Lung (tissue), 12 donors: ENCODE data around the gene LDHB. TPM values are rescaled to one million over a fixed set of nuclear protein-coding genes. Genes with fewer than 3 reads are reported as not detected.

Experiments used
- ATAC-seq: fragments of 200-7000 bp; cut with Tn5 transposase; one replicate; pipeline ENCODE4 v1.9.1; 2020; ENCODE audit warnings: moderate number of reproducible peaks; ENCODE audit not compliant: insufficient read depth, low FRiP score
- DNase-seq, 3 donors: peaks; one replicate each; pipeline ENCODE4 v3.0.0-alpha.2; 2013 to 2017
- H3K27ac ChIP-seq, 2 donors: one replicate each; pipeline ENCODE4 v1.5.1; 2013; ENCODE audit warnings: mild to moderate bottlenecking in 2 of 2, moderate library complexity in 2 of 2, control low read depth in 1 of 2, inconsistent platforms in 1 of 2, low read depth in 1 of 2, low read length in 1 of 2
- H3K27me3 ChIP-seq, 3 donors: one replicate each; pipeline ENCODE4 v1.5.1; 2013; ENCODE audit warnings: low read length in 2 of 3; ENCODE audit not compliant: control insufficient read depth in 3 of 3, insufficient read depth in 3 of 3
- H3K36me3 ChIP-seq, 4 donors: one replicate each; pipeline ENCODE4 v1.5.1; 2013; ENCODE audit warnings: low read length in 4 of 4, mild to moderate bottlenecking in 1 of 4, moderate library complexity in 1 of 4; ENCODE audit not compliant: control insufficient read depth in 4 of 4, insufficient read depth in 4 of 4
- H3K4me1 ChIP-seq, 5 donors: one replicate each; pipeline ENCODE4 v1.5.1; 2013; ENCODE audit warnings: low read length in 5 of 5, mild to moderate bottlenecking in 2 of 5, moderate library complexity in 1 of 5; ENCODE audit not compliant: control insufficient read depth in 5 of 5, insufficient read depth in 5 of 5
- H3K4me3 ChIP-seq: one replicate; pipeline ENCODE4 v1.5.1; 2013; ENCODE audit warnings: mild to moderate bottlenecking, control low read depth, moderate library complexity
- H3K9ac ChIP-seq, 2 donors: one replicate each; pipeline ENCODE4 v1.5.1; 2013; ENCODE audit warnings: low read length in 2 of 2, control low read depth in 1 of 2; ENCODE audit not compliant: insufficient read depth in 1 of 2
- H3K9me3 ChIP-seq, 4 donors: one replicate each; pipeline ENCODE4 v1.5.1; 2013; ENCODE audit warnings: low read length in 3 of 4, mild to moderate bottlenecking in 1 of 4, moderate library complexity in 1 of 4; ENCODE audit not compliant: control insufficient read depth in 4 of 4, insufficient read depth in 3 of 4
- CTCF ChIP-seq: IDR thresholded peaks from 2 replicates; pipeline ENCODE4 v1.5.1; 2012; ENCODE audit warnings: mild to moderate bottlenecking; ENCODE audit errors: control extremely low read depth, extremely low read depth
- WGBS, 2 donors: extraction: QIAGEN DNeasy Blood & Tissue Kit; methylation state at CpG; one replicate each; pipeline ENCODE4 v1.1.7; 2013; 5-methylcytosine and 5-hydroxymethylcytosine counted together
- polyA plus RNA-seq, 2 donors: library from polyadenylated mRNA; stranded (reverse); fragments of 200-250 nt; gene quantifications; one replicate each; pipeline ENCODE4 v1.2.1, GENCODE V29; 2013
- total RNA-seq, 2 donors: library from RNA; depleted of rRNA in 1 of 2; stranded (reverse); fragments of >200 nt in 1 of 2; gene quantifications; one replicate each; pipeline ENCODE4 v1.2.1, GENCODE V29; 2014 to 2021
- donor health status: control.
- donor health status: control.
- donor health status: Bipolar disorder and iron deficiency.
- donor health status: healthy.
- donor health status: DM: yes; HTN: yes; CAD: no.

Gene LDHB
- total and polyA plus RNA-seq, 4 donors: 370 to 551 (median 459) TPM

- no peak overlapping the region for H3K27ac ChIP-seq
- H3K4me1 ChIP-seq: peaks cover 0 to 2% (median 0%) of the 10 kb centered on the region in 5 donors
- no peaks in the 10 kb centered on the region for H3K27me3 ChIP-seq
- H3K4me3 ChIP-seq: no peak overlapping the region
- no peak for TF ChIP-seq CTCF
- DNase-seq: no peak
- ATAC-seq: no peak
- no peak overlapping the region for H3K9ac ChIP-seq
- peaks cover 9 to 17% (median 14%) of the 10 kb centered on the region in 4 donors for H3K36me3 ChIP-seq
- H3K9me3 ChIP-seq: peaks cover 0 to 3% (median 0%) of the 10 kb centered on the region in 4 donors
- WGBS, 2 donors: 24 to 32% methylated on average over 2 of the region's 2 CpGs
These were observed 26.3 kb downstream of the LDHB start for GRCh38 chr12:21631367-21631766.

GRCh38 chr12:21627924-21628323 lies 29.7 kb downstream of the LDHB start:
- DNase-seq (no peak), ATAC-seq (no peak)
- Histone ChIP-seq H3K4me3 (no peak overlapping the region), H3K9me3 (peaks cover 0 to 3% (median 0%) of the 10 kb centered on the region in 4 donors), H3K27me3 (no peaks in the 10 kb centered on the region), H3K4me1 (peaks cover 0 to 2% (median 0%) of the 10 kb centered on the region in 5 donors), H3K36me3 (no peaks in the 10 kb centered on the region), H3K9ac (no peak overlapping the region), H3K27ac (no peak overlapping the region)
- TF ChIP-seq CTCF: no peak
- WGBS, 2 donors: 94 to 96% methylated on average over 2 of the region's 2 CpGs

DNA sequence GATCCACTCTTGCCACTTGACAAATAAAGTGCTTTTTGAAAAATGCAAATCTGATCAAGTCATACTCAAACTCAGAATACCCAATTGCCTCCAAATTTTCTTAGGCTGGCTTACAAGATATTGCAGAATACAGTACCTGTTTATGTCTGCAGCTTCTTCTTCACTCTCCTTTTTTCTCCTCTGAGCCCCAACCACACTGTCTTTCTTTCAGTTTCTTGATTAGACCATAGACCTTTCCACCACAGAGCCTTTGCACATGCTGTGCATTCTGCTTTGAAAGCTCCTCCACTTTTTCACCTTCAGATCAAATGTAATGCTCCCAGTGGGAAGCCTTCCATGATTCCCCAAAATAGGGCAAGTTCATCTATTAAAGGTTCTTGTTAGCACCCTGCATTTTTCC lies 39.1 kb downstream of the LDHB start:
- Histone ChIP-seq H3K9ac (no peak overlapping the region), H3K27ac (no peak overlapping the region), H3K36me3 (no peaks in the 10 kb centered on the region), H3K9me3 (no peaks in the 10 kb centered on the region), H3K4me1 (peaks cover 0 to 7% (median 3%) of the 10 kb centered on the region in 5 donors), H3K4me3 (no peak overlapping the region), H3K27me3 (peaks cover 0 to 13% (median 6%) of the 10 kb centered on the region in 3 donors)
- ATAC-seq: no peak
- no peak for TF ChIP-seq CTCF
- no peak for DNase-seq

DNA sequence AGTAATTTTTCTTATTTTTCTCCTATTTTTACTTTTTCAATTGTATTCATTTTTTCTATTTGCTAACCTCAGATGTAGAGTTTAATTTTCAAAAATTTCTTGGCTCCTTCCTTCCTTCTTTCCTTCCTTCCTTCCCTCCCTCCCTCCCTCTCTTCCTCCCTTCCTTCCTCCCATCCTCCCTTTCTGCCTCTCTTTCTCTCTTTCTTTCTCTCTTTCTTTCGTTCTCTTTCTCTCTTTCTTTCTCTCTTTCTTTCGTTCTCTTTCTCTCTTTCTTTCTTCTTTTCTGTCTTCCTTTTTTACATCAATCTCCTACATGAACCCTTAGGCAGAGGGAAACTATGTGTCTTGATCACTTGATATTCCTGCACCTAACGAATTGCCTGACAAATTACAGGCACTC lies 40.6 kb downstream of the LDHB start:
- H3K27me3 ChIP-seq: peaks cover 0 to 13% (median 6%) of the 10 kb centered on the region in 3 donors
- DNase-seq (no peak), ATAC-seq (no peak)

More for the DNA sequence above, 40.6 kb downstream of the LDHB start:
- Histone ChIP-seq H3K4me3 (no peak overlapping the region), H3K27ac (no peak overlapping the region), H3K9ac (no peak overlapping the region), H3K9me3 (no peaks in the 10 kb centered on the region), H3K36me3 (no peaks in the 10 kb centered on the region), H3K4me1 (peaks cover 0 to 7% (median 3%) of the 10 kb centered on the region in 5 donors)
- TF ChIP-seq CTCF: no peak
- WGBS, 2 donors: 86 to 87% methylated on average over 3 of the region's 3 CpGs
